ENCODE results near the gene ZNF397. TPM values are rescaled to one million over a fixed set of nuclear protein-coding genes. Genes with fewer than 3 reads are reported as not detected.
A peak's percentile ranks its signal among the peaks of the same experiment; 100 is the strongest.

ZNF397 gene
- total and polyA plus RNA-seq, 9 of the 15 experiments (the other 6 are each of a cell fraction or from before 2014, with no cell fraction given) = 6.4 to 24.2 (median 19.3) TPM

GRCh38 chr18:35289293-35289692 lies 48.5 kb downstream of the ZNF397 start (continued):
- TF ChIP-seq EHMT2 (IDR thresholded peaks at IDR 0.05) (peak; percentile 78; the same call in 1 of the 2 replicates), MCM3 (IDR thresholded peaks at IDR 0.05) (no peak), ARHGAP35 (IDR thresholded peaks at IDR 0.05; ENCODE audit: partially characterized antibody) (no peak), SMARCE1 (IDR thresholded peaks at IDR 0.05) (no peak), THRB (CRISPR knock-in tag; conservative IDR thresholded peaks at IDR 0.05) (0 out of 2 replicates have a peak, but pooled peaks have one; percentile 59), HDAC1 (IDR thresholded peaks at IDR 0.05) (peak in 1 of 2 experiments; percentile 8; a peak in 1 of 4 replicates), TBP (optimal IDR thresholded peaks at IDR 0.05; ENCODE audit: low read depth, low read length) (peak; percentile 18), ZNF408 (CRISPR knock-in tag; IDR thresholded peaks at IDR 0.05; ENCODE audit: low read depth) (no peak), HDAC6 (IDR thresholded peaks at IDR 0.05; ENCODE audit: low read depth, low read length) (no peak)

GRCh38 chr18:35289727-35290093 lies 48.9 kb downstream of the ZNF397 start:
- 1% methylated on average over 8 of the region's 8 CpGs for WGBS (ENCODE audit: insufficient coverage, low coverage, missing lambda C conversion rate)
- CTCF ChIA-PET (ENCODE audit: low intra/inter-chr PET ratio) = no interaction called here
- peak in 2 of 4 experiments; percentile 44 to 45 for DNase-seq (ENCODE audit: extremely low read depth in 1 of 4, low spot score in 3 of 4)
- TF ChIP-seq BRD4 (IDR thresholded peaks at IDR 0.05) = peak; percentile 72; the same call in 1 of the 2 replicates
- no peak for TF ChIP-seq ZFP30 (CRISPR knock-in tag; IDR thresholded peaks at IDR 0.05; ENCODE audit: borderline replicate concordance)
- TF ChIP-seq HDGF (IDR thresholded peaks at IDR 0.05) = peak; percentile 1; the same call in 1 of the 2 replicates
- TF ChIP-seq HDAC3 (IDR thresholded peaks at IDR 0.05; ENCODE audit: borderline replicate concordance, partially characterized antibody) = no peak
- 0 out of 2 replicates have a peak, but pooled peaks have one; percentile 18 for TF ChIP-seq FOXJ2 (tag; IDR thresholded peaks at IDR 0.05)
- TF ChIP-seq ZNF23 (CRISPR knock-in tag; IDR thresholded peaks at IDR 0.05) = 0 out of 2 replicates have a peak, but pooled peaks have one; percentile 36
- TF ChIP-seq LEF1 (IDR thresholded peaks at IDR 0.05) = 0 out of 2 replicates have a peak, but pooled peaks have one; percentile 14
- TF ChIP-seq TCF7 (IDR thresholded peaks at IDR 0.05; ENCODE audit: borderline replicate concordance) = no peak
- peak in 1 of 2 experiments; percentile 17; a peak in 1 of 4 replicates for TF ChIP-seq RCOR1 (IDR thresholded peaks at IDR 0.05; ENCODE audit: borderline replicate concordance in 1 of 2, low read depth in 2 of 2, low read length in 2 of 2)
- TF ChIP-seq HMGXB4 (CRISPR knock-in tag; IDR thresholded peaks at IDR 0.05) = 0 out of 2 replicates have a peak, but pooled peaks have one; percentile 29

More at GRCh38 chr18:35289727-35290093, 48.9 kb downstream of the ZNF397 start:
- Histone ChIP-seq H3K9me1 (ENCODE audit: control insufficient read depth, insufficient read depth, low read length) (no peaks in the 10 kb centered on the region), H4K20me1 (replicated peaks; ENCODE audit: control insufficient read depth, insufficient read depth, low read length) (no peaks in the 10 kb centered on the region), H3K9me3 (replicated peaks; ENCODE audit: control insufficient read depth, insufficient read depth, low read depth, low read length) (peaks cover 1% of the 10 kb centered on the region), H3K27ac (ENCODE audit: extremely low read depth, low read depth, low read length) (peak overlapping the region; percentile 88), H3K27me3 (ENCODE audit: control insufficient read depth in 2 of 2, insufficient read depth in 2 of 2, low read length in 2 of 2) (no peaks in the 10 kb centered on the region), H2AFZ (ENCODE audit: low read depth, low read length) (peak overlapping the region; percentile 97), H3K36me3 (ENCODE audit: control insufficient read depth, insufficient read depth, low read length) (peaks cover 29% of the 10 kb centered on the region), H3K4me3 (peak overlapping the region; percentile 72), H3K4me1 (replicated peaks in 1 of 2; ENCODE audit: control insufficient read depth in 2 of 2, insufficient read depth in 2 of 2, low read length in 2 of 2) (peaks cover 0 to 5% of the 10 kb centered on the region in 2 experiments; a peak in 3 of 5 replicates), H3K79me2 (ENCODE audit: control insufficient read depth, insufficient read depth, low read length) (peaks cover 45% of the 10 kb centered on the region), H3K9ac (ENCODE audit: insufficient read depth in 1 of 2, low read depth in 2 of 2, low read length in 2 of 2) (peak overlapping the region; percentile 93 to 97), H3K4me2 (ENCODE audit: insufficient read depth, low read length) (peak overlapping the region; percentile 98)
- in situ Hi-C loops (cut with MboI) = loop anchor here (5.0 kb wide), 1 partner anchor 47 kb away; the partner anchor contains the start of gene ZNF397
- BruUV-seq (replicated peaks) = TSS peak; percentile 72
- no peak for FAIRE-seq
- intact Hi-C loops (cut with micrococcal nuclease) = loop anchor here (2.0 to 10.0 kb wide), 3 partner anchors 49 to 285 kb away; partner anchors contain the start of genes ZNF24 and ZNF397
- ATAC-seq = peak; percentile 46
- POLR2A ChIA-PET = interaction anchor here (0.5 to 2.0 kb wide), 13 partner anchors 9 to 384 kb away, joined by 3 to 11 read pairs (median 4); no protein-coding TSS in a partner anchor

Measured in K562 (cell line).